RCC 7860 (cell line): ENCODE data around the gene EMB.
"Not testable (repeated sequence)": the region's sequence is repeated elsewhere in the genome, so short reads cannot be mapped to it uniquely, and the experiment has no call there.

Experiments
- DNase-seq: peaks from one replicate; pipeline ENCODE4 v3.0.0-alpha.2; 2015; ENCODE audit warnings: low spot score
- FAIRE-seq: peaks from 2 replicates; lab custom pipeline; 2012; peaks lifted over from hg19 to GRCh38; lab: Jason Lieb, UNC

Gene EMB

GRCh38 chr5:50423100-50423799, 17.8 kb downstream of the EMB start:
- not testable (repeated sequence) for DNase-seq, FAIRE-seq

GRCh38 chr5:50421184-50421950, 19.7 kb downstream of the EMB start:
- DNase-seq, FAIRE-seq: not testable (repeated sequence)

- DNase-seq: no peak
- FAIRE-seq: no peak
These were observed 20.6 kb downstream of the EMB start for GRCh38 chr5:50420343-50420935.

- FAIRE-seq, DNase-seq: not testable (repeated sequence)
These were observed 21.4 kb downstream of the EMB start for GRCh38 chr5:50419656-50420055.

GRCh38 chr5:50416637-50417036, 24.5 kb downstream of the EMB start:
- not testable (repeated sequence) for FAIRE-seq, DNase-seq

- FAIRE-seq: no peak
These were observed 25.2 kb downstream of the EMB start for GRCh38 chr5:50415912-50416311.

GRCh38 chr5:50410932-50411331, 30.2 kb downstream of the EMB start:
- not testable (repeated sequence) for FAIRE-seq

More at GRCh38 chr5:50415912-50416311, 25.2 kb downstream of the EMB start:
- DNase-seq: no peak

GRCh38 chr5:50406877-50407276, 34.2 kb downstream of the EMB start:
- DNase-seq: no peak
- no peak for FAIRE-seq

More at GRCh38 chr5:50410932-50411331, 30.2 kb downstream of the EMB start:
- DNase-seq: not testable (repeated sequence)

GRCh38 chr5:50401336-50401735, 39.8 kb downstream of the EMB start:
- DNase-seq (no peak), FAIRE-seq (no peak)

GRCh38 chr5:50393925-50394609, 47.0 kb downstream of the EMB start:
- FAIRE-seq, DNase-seq: not testable (repeated sequence)

GRCh38 chr5:50392289-50392688, 48.8 kb downstream of the EMB start:
- not testable (repeated sequence) for DNase-seq, FAIRE-seq

- not testable (repeated sequence) for FAIRE-seq, DNase-seq
These were observed 56.7 kb downstream of the EMB start for GRCh38 chr5:50384381-50384780.

- not testable (repeated sequence) for DNase-seq, FAIRE-seq
These were observed 64.4 kb downstream of the EMB start for GRCh38 chr5:50376696-50377095.

GRCh38 chr5:50369287-50370033, 71.6 kb downstream of the EMB start:
- DNase-seq, FAIRE-seq: not testable (repeated sequence)

GRCh38 chr5:50365426-50366251, 75.4 kb downstream of the EMB start:
- DNase-seq: no peak

GRCh38 chr5:50364535-50365309, 76.4 kb downstream of the EMB start:
- not testable (repeated sequence) for FAIRE-seq

More at GRCh38 chr5:50365426-50366251, 75.4 kb downstream of the EMB start:
- FAIRE-seq: no peak

GRCh38 chr5:50359187-50359586, 81.9 kb downstream of the EMB start:
- FAIRE-seq (no peak), DNase-seq (no peak)

More at GRCh38 chr5:50364535-50365309, 76.4 kb downstream of the EMB start:
- not testable (repeated sequence) for DNase-seq

- no peak for FAIRE-seq
- DNase-seq: no peak
These were observed 88.7 kb downstream of the EMB start for GRCh38 chr5:50352382-50352781.
